Smooth muscle cell (in vitro differentiated cells): ENCODE measurements around the gene MYBPHL. TPM values are rescaled to one million over a fixed set of nuclear protein-coding genes. Genes with fewer than 3 reads are reported as not detected.

Experiments
- DNase-seq: peaks from one replicate; lab custom pipeline; 2025; ENCODE audit not compliant: unreplicated experiment; lab: John Stamatoyannopoulos, UW
- H2AFZ ChIP-seq: fragments of 200-600 bp; sonication (generic); 2 replicates; pipeline ENCODE4 v1.6.0; 2016; ENCODE audit warnings: antibody characterized with exemption, low read depth, mild to moderate bottlenecking
- H3F3A ChIP-seq: fragments of 200-600 bp; sonication (generic); 2 replicates; pipeline ENCODE4 v1.6.0; 2017; ENCODE audit warnings: antibody characterized with exemption, low read depth
- H3K27ac ChIP-seq: fragments of 200-600 bp; sonication (generic); 2 replicates; pipeline ENCODE4 v1.5.1; 2016; ENCODE audit warnings: low read depth, mild to moderate bottlenecking
- H3K27me3 ChIP-seq: fragments of 200-600 bp; sonication (generic); 2 replicates; pipeline ENCODE4 v1.6.1; 2016; ENCODE audit warnings: low read depth, mild to moderate bottlenecking
- H3K36me3 ChIP-seq: fragments of 200-600 bp; sonication (generic); 2 replicates; pipeline ENCODE4 v1.5.1; 2016; ENCODE audit warnings: low read depth
- H3K4me1 ChIP-seq: fragments of 200-600 bp; sonication (generic); 2 replicates; pipeline ENCODE4 v1.5.1; 2016; ENCODE audit warnings: low read depth
- H3K4me2 ChIP-seq: fragments of 200-600 bp; sonication (generic); 2 replicates; pipeline ENCODE4 v1.6.0; 2016; ENCODE audit warnings: mild to moderate bottlenecking
- H3K4me3 ChIP-seq: fragments of 200-600 bp; sonication (generic); 2 replicates; pipeline ENCODE4 v1.5.1; 2016; ENCODE audit warnings: mild to moderate bottlenecking
- H3K79me2 ChIP-seq: fragments of 200-600 bp; sonication (generic); 2 replicates; pipeline ENCODE4 v1.6.0; 2016; ENCODE audit warnings: low read depth, mild to moderate bottlenecking
- H3K9ac ChIP-seq: fragments of 200-600 bp; sonication (generic); 2 replicates; pipeline ENCODE4 v1.6.0; 2016; ENCODE audit warnings: low read depth
- H3K9me3 ChIP-seq: fragments of 200-600 bp; sonication (generic); replicated peaks from 2 replicates; pipeline ENCODE4 v1.5.1; 2016; ENCODE audit warnings: low read depth
- H4K20me1 ChIP-seq: fragments of 200-600 bp; sonication (generic); 2 replicates; pipeline ENCODE4 v1.6.0; 2016; ENCODE audit warnings: low read depth
- WGBS: methylation state at CpG from one replicate; pipeline ENCODE4 v1.1.7; 2016; ENCODE audit warnings: low lambda C conversion rate; 5-methylcytosine and 5-hydroxymethylcytosine counted together
- polyA plus RNA-seq: library from polyadenylated mRNA; unstranded; fragments of >200 nt; fragmentation: Nextera tagmentation; extraction: Ambion mirVana; gene quantifications from 2 replicates; pipeline ENCODE4 v1.2.1, GENCODE V29; 2016
- total RNA-seq: library from RNA; depleted of rRNA; stranded (reverse); fragments of >200 nt; gene quantifications from 2 replicates; pipeline ENCODE4 v1.2.3, GENCODE V29; 2014
- TF ChIP-seq, protein P1 (sequence below): fragments of 200-600 bp; sonication (generic); IDR thresholded peaks from 2 replicates; pipeline ENCODE4 v1.5.1; 2017; ENCODE audit warnings: borderline replicate concordance, mild to moderate bottlenecking, antibody characterized with exemption; ENCODE audit not compliant: insufficient read depth, poor library complexity, severe bottlenecking

Gene MYBPHL
- total and polyA plus RNA-seq, 2 experiments from 2014 or later = not detected

DNA sequence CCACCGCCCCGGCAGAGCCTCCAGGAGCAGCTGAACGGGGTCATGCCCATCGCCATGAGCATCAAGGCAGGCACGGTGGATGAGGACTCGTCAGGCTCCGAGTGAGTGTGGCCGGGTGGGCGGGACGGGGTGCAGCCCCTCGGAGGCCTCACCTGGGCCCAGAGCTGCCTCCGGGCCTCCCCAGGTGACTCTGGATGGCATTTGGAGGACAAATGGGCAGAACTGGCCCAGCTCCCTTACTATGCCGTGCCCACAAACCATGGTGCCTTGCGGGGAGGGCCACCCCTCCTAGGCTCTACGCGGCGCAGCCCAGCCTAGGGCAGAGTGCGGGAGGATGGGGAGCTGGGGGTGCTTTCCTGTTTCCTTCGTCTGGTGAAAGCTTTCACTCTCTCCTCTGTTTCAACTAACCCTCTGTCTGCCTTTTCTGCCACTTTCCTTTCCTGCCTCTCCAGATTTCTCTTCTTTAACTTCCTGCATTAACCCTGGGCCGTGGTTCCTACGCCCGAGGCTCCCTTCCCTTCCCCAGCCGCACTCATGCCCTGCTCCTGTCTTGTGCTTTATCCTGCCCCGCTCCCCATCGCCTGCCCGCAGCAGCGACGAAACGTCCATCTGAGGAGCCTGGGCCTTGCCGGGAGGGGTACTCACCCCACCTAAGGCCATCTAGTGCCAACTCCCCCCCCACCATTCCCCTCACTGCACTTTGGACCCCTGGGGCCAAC, 33.1 kb downstream of the MYBPHL start:
- DNase-seq = no peak
- Histone ChIP-seq H2AFZ (no peak overlapping the region), H4K20me1 (no peaks in the 10 kb centered on the region), H3F3A (peaks cover 11% of the 10 kb centered on the region), H3K4me1 (peaks cover 9% of the 10 kb centered on the region), H3K4me2 (no peak overlapping the region), H3K27ac (peak overlapping the region; percentile 81), H3K9me3 (no peaks in the 10 kb centered on the region), H3K4me3 (no peak overlapping the region), H3K9ac (no peak overlapping the region), H3K36me3 (no peaks in the 10 kb centered on the region), H3K27me3 (no peaks in the 10 kb centered on the region), H3K79me2 (no peaks in the 10 kb centered on the region)
- TF ChIP-seq, protein P1, sequence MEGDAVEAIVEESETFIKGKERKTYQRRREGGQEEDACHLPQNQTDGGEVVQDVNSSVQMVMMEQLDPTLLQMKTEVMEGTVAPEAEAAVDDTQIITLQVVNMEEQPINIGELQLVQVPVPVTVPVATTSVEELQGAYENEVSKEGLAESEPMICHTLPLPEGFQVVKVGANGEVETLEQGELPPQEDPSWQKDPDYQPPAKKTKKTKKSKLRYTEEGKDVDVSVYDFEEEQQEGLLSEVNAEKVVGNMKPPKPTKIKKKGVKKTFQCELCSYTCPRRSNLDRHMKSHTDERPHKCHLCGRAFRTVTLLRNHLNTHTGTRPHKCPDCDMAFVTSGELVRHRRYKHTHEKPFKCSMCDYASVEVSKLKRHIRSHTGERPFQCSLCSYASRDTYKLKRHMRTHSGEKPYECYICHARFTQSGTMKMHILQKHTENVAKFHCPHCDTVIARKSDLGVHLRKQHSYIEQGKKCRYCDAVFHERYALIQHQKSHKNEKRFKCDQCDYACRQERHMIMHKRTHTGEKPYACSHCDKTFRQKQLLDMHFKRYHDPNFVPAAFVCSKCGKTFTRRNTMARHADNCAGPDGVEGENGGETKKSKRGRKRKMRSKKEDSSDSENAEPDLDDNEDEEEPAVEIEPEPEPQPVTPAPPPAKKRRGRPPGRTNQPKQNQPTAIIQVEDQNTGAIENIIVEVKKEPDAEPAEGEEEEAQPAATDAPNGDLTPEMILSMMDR = no peak
- 78% methylated on average over 30 of the region's 30 CpGs for WGBS

DNA sequence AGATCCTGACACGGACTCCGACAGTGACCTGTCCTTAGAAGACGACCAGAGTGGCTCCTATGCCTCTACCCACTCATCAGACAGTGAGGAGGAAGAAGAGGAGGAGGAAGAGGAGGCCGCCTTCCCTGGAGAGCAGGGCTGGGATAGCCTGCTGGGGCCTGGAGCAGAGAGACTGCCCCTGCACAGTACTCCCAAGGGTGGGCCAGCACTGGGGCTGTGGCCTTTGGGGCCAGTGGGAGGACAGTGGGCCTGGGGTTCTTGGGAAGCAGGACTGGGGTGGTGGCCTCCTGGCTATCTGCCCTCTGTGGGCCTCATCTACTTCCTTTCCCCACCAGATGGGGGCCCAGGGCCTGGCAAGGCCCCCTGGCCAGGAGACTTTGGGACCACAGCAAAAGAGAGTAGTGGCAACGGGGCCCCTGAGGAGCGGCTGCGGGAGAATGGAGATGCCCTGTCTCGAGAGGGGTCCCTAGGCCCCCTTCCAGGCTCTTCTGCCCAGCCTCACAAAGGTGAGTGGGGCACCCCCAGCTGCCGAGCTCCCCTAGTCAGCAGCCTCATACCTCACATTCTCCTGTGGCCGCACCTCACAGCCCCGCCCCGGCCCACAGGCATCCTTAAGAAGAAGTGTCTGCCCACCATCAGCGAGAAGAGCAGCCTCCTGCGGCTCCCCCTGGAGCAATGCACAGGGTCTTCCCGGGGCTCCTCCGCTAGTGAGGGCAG, 33.8 kb downstream of the MYBPHL start:
- Histone ChIP-seq H3K9me3 (no peaks in the 10 kb centered on the region), H3K27ac (no peak overlapping the region), H3K9ac (no peak overlapping the region), H3F3A (peaks cover 11% of the 10 kb centered on the region), H3K4me2 (no peak overlapping the region), H3K79me2 (no peaks in the 10 kb centered on the region), H2AFZ (no peak overlapping the region), H4K20me1 (no peaks in the 10 kb centered on the region), H3K27me3 (no peaks in the 10 kb centered on the region), H3K4me3 (no peak overlapping the region), H3K36me3 (no peaks in the 10 kb centered on the region), H3K4me1 (peaks cover 9% of the 10 kb centered on the region)
- TF ChIP-seq, protein P1 = no peak
- no peak for DNase-seq
- WGBS = 87% methylated on average over 13 of the region's 16 CpGs

DNA sequence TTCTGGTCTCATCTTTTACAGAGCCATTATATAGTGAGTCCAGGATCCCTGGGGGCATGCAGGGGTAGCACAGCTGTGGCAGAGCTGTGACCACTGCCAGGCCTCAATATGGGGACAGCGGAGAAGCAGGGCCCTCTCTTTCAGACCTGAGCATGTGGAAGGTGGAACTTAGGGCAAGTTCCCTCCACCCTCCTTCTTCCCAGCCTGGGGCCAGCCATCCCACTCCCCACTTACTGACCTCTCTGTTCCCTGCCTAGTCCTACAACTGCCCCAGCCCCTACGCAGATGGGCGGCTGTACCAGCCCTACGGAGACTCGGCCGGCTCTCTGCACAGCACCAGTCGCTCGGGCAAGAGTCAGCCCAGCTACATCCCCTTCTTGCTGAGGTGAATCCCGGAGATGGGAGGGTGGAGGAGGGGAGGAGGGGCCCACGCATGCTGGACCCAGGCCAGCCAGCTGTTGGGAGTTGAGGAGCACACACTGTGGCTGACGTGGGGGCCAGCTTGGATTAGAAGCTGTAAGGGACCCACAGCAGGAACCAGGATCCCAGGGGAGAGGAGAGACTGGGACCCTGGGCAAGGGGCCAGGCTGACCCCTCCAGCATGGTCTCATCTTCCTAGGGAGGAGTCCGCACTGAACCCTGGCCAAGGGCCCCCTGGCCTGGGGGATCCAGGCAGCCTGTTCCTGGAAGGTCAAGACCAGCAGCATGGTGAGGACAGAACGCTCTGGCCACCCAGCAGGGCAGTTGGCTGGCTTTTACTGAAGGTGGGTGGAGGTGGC, 34.6 kb downstream of the MYBPHL start:
- H3K27ac ChIP-seq = no peak overlapping the region
- no peaks in the 10 kb centered on the region for H3K9me3 ChIP-seq
- H3F3A ChIP-seq = peaks cover 11% of the 10 kb centered on the region
- H3K4me1 ChIP-seq = peaks cover 9% of the 10 kb centered on the region
- no peak overlapping the region for H2AFZ ChIP-seq
- no peaks in the 10 kb centered on the region for H3K36me3 ChIP-seq
- H4K20me1 ChIP-seq = no peaks in the 10 kb centered on the region
- no peak overlapping the region for H3K4me3 ChIP-seq
- H3K79me2 ChIP-seq = no peaks in the 10 kb centered on the region
- TF ChIP-seq, protein P1 = no peak
- H3K4me2 ChIP-seq = no peak overlapping the region
- no peaks in the 10 kb centered on the region for H3K27me3 ChIP-seq
- H3K9ac ChIP-seq = no peak overlapping the region
- WGBS = 89% methylated on average over 13 of the region's 13 CpGs
- no peak for DNase-seq
